ENCODE data around the gene LUZP2.
"Not testable (repeated sequence)": the region's sequence is repeated elsewhere in the genome, so short reads cannot be mapped to it uniquely, and the experiment has no call there.

LUZP2 gene

DNA sequence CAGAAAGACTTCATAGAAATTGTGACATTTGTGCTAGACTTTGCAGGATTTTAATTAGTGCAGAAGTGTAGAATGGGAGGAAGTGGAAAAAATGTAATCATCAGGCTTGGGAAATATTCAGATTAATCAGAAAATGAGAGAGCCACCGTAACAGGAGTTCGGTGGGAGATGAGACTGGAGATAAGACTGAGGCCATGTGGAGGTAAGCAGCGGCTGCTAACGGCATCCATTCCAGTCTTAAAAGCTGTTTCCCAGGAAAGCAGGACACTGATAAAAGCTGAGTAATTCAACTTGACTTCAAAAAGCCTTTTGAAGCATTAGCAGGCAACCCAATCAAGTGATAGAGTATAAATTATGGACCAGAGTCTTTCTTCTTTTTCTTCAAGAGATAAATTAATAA, 369.9 kb downstream of the LUZP2 start:
- H3K4me1 ChIP-seq (ENCODE audit: control insufficient read depth, insufficient read depth, low read length): no peaks in the 10 kb centered on the region
- H3K27me3 ChIP-seq (ENCODE audit: control insufficient read depth, insufficient read depth, low read length): no peaks in the 10 kb centered on the region
- H3K9me3 ChIP-seq (ENCODE audit: control insufficient read depth, insufficient read depth, low read length): peaks cover 9% of the 10 kb centered on the region
- no peak overlapping the region for H3K27ac ChIP-seq (ENCODE audit: low read depth, low read length)
- H3K4me3 ChIP-seq (ENCODE audit: low read depth, low read length): no peak overlapping the region
- no peaks in the 10 kb centered on the region for H3K36me3 ChIP-seq (ENCODE audit: control insufficient read depth, insufficient read depth, low read length)
- H3K9ac ChIP-seq (ENCODE audit: low read depth, low read length): no peak overlapping the region

DNA sequence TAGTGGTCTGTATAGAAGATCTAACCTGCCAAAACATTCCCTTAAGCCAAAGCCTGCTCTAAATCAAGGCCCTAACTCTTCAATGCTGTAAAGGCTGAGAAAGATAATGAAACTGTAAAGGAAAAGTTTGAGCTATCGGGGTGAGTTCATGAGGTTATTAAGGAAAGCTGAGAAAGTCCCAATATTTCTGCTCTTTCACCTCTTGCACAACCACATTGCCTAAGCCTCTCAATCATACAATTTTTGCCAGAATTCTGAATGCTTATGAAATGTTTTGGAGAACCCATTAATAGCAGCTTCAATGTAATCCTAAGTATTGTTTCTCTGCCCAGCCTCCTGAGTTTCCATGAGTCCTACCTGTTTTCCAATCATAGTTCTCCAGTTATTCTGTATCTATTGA, 373.2 kb downstream of the LUZP2 start:
- H3K9me3 ChIP-seq (ENCODE audit: control insufficient read depth, insufficient read depth, low read length): no peaks in the 10 kb centered on the region
- H3K4me3 ChIP-seq (ENCODE audit: low read depth, low read length): no peak overlapping the region
- H3K4me1 ChIP-seq (ENCODE audit: control insufficient read depth, insufficient read depth, low read length): no peaks in the 10 kb centered on the region
- H3K36me3 ChIP-seq (ENCODE audit: control insufficient read depth, insufficient read depth, low read length): no peaks in the 10 kb centered on the region
- no peaks in the 10 kb centered on the region for H3K27me3 ChIP-seq (ENCODE audit: control insufficient read depth, insufficient read depth, low read length)
- no peak overlapping the region for H3K27ac ChIP-seq (ENCODE audit: low read depth, low read length)
- no peak overlapping the region for H3K9ac ChIP-seq (ENCODE audit: low read depth, low read length)

DNA sequence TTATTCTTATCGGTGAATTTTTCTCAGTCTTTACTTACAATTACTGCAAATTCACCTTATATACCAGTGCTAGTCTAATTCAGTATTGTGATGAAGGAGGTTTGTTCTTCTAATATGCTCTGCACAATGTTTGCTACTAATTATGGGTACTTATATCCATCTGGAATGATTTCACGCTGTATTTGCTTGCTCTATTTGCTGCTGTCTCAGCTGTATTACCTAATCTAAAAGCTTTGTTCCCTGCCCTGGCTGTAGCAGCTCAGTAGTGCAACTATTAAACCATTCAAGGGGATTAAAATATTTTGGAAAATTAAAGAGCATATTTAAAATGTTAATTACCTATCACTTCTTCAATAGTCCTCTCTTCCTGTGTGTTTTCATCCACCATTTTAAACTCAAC, 375.3 kb downstream of the LUZP2 start:
- Histone ChIP-seq H3K9ac (ENCODE audit: low read depth, low read length) (no peak overlapping the region), H3K36me3 (ENCODE audit: control insufficient read depth, insufficient read depth, low read length) (no peaks in the 10 kb centered on the region), H3K27me3 (ENCODE audit: control insufficient read depth, insufficient read depth, low read length) (no peaks in the 10 kb centered on the region), H3K4me1 (ENCODE audit: control insufficient read depth, insufficient read depth, low read length) (no peaks in the 10 kb centered on the region), H3K27ac (ENCODE audit: low read depth, low read length) (no peak overlapping the region), H3K9me3 (ENCODE audit: control insufficient read depth, insufficient read depth, low read length) (no peaks in the 10 kb centered on the region), H3K4me3 (ENCODE audit: low read depth, low read length) (no peak overlapping the region)

DNA sequence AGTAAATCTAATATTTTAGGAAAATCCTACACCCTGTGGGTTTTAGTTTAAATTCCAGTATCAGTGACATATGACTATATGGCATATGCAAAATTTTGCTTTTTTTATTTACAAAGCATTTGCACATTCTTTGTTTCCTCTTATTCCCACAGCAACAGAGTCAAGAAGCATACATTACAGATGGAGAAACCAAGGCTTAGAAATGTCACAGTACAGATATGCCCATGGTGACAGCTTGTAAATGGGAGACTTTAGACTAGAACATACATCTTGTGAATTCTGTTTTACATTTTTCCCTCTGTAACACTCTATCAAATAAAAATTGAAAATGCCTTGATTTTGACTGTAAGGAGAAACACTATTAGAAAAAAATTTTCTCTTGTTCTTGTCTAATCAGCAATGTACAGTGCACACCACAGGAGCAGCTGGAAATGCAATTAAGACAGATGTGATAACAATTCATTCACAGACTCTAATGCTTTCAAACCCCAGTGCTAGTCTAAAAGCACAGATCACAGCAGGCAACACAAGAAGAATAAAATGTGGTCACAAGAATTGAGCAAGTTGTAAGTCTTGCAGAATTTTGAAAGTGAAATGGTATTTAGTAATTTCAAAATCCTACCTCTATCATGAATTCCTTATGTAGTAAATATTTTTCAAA, 375.9 kb downstream of the LUZP2 start:
- no peak overlapping the region for H3K9ac ChIP-seq (ENCODE audit: low read depth, low read length)

DNA sequence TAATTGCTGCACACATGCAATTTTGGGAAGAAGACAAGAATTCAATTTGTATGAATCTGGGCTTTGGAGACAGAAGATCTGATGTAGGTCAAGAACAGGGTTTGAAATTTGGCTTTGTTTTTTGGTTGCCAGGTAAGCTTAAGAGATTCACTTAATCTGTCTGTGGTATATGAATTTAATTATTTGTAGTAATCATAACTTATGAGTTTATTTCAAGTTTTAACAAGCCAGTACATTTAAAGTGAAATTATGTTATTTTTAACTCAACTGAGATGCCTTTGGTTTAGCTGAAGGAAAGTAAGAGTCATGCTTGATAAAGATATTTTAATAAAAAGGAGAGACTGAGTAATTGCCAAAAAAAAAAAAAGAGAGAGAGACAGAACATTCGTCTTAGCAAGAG, 384.1 kb downstream of the LUZP2 start:
- H3K27ac ChIP-seq (ENCODE audit: low read depth, low read length): no peak overlapping the region
- H3K9ac ChIP-seq (ENCODE audit: low read depth, low read length): no peak overlapping the region
- no peaks in the 10 kb centered on the region for H3K9me3 ChIP-seq (ENCODE audit: control insufficient read depth, insufficient read depth, low read length)
- H3K4me1 ChIP-seq (ENCODE audit: control insufficient read depth, insufficient read depth, low read length): no peaks in the 10 kb centered on the region
- H3K4me3 ChIP-seq (ENCODE audit: low read depth, low read length): no peak overlapping the region
- no peaks in the 10 kb centered on the region for H3K36me3 ChIP-seq (ENCODE audit: control insufficient read depth, insufficient read depth, low read length)
- no peaks in the 10 kb centered on the region for H3K27me3 ChIP-seq (ENCODE audit: control insufficient read depth, insufficient read depth, low read length)

More for the DNA sequence above, 375.9 kb downstream of the LUZP2 start:
- no peaks in the 10 kb centered on the region for H3K9me3 ChIP-seq (ENCODE audit: control insufficient read depth, insufficient read depth, low read length)
- no peaks in the 10 kb centered on the region for H3K4me1 ChIP-seq (ENCODE audit: control insufficient read depth, insufficient read depth, low read length)
- H3K4me3 ChIP-seq (ENCODE audit: low read depth, low read length): no peak overlapping the region
- H3K27me3 ChIP-seq (ENCODE audit: control insufficient read depth, insufficient read depth, low read length): no peaks in the 10 kb centered on the region
- no peaks in the 10 kb centered on the region for H3K36me3 ChIP-seq (ENCODE audit: control insufficient read depth, insufficient read depth, low read length)
- no peak overlapping the region for H3K27ac ChIP-seq (ENCODE audit: low read depth, low read length)

DNA sequence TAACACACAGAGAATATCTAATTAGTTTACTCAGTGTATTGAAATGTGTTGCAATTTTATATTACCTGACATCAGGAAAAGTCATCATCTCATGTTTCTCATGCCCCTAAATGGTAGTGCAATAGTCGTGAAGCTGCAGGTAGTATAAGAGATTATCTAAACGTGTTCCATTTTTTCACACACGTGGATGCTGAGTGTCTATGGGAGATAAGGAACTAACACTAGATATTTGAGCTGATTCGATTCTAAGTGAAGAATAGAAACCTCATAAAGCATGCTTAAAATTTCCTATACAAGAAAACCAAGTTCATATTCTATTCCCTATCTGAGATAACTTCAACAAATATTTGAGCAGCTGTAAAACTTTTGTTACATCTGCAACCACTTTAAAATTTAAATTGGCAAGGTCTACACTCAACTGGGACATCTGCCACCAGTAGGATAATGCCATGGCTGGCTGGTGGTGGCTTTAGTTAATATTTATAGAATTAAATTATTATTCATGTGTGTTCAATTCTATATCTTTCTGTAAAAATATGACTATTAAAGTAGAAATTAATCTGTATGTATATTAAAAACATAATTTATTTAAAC, 388.8 kb downstream of the LUZP2 start:
- no peaks in the 10 kb centered on the region for H3K27me3 ChIP-seq (ENCODE audit: control insufficient read depth, insufficient read depth, low read length)
- no peaks in the 10 kb centered on the region for H3K4me1 ChIP-seq (ENCODE audit: control insufficient read depth, insufficient read depth, low read length)
- no peaks in the 10 kb centered on the region for H3K36me3 ChIP-seq (ENCODE audit: control insufficient read depth, insufficient read depth, low read length)
- no peaks in the 10 kb centered on the region for H3K9me3 ChIP-seq (ENCODE audit: control insufficient read depth, insufficient read depth, low read length)
- H3K9ac ChIP-seq (ENCODE audit: low read depth, low read length): no peak overlapping the region
- no peak overlapping the region for H3K4me3 ChIP-seq (ENCODE audit: low read depth, low read length)
- H3K27ac ChIP-seq (ENCODE audit: low read depth, low read length): no peak overlapping the region

DNA sequence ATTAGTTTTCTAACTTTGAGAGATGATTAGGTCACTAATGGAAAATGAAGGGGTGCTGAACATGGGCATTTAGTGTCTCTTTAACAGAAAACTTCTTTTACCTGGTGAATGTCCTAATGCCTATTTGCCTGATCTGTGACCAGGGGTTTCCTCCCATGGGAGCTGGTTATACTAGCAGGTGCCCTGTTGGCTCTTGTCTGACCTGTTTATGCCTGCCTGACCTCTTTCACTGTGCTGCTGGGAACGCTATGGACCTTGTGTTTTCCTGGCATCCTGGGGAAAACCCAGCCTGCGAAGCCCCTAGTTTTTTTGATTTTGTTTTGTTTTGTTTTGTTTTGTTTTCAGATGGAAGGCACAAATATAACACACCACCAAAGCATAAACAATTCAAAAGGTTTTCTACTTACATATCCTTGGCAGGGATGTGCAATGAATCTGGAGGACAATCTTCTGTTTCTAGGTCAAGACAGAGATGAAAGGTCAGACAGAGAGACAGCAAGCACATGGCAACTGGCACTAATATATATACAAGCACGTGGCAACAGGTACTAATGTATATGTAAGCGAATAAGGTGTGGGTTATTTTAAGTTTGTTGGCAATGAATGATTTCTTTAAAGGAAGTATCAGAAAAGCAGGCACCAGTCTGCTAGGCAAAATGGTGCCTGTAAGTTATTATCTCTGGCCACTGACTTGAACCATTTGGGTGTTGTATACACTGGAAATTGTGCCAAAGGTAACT, 390.2 kb downstream of the LUZP2 start:
- Histone ChIP-seq H3K27ac (ENCODE audit: low read depth, low read length) (no peak overlapping the region), H3K9me3 (ENCODE audit: control insufficient read depth, insufficient read depth, low read length) (no peaks in the 10 kb centered on the region), H3K4me1 (ENCODE audit: control insufficient read depth, insufficient read depth, low read length) (no peaks in the 10 kb centered on the region), H3K9ac (ENCODE audit: low read depth, low read length) (no peak overlapping the region), H3K27me3 (ENCODE audit: control insufficient read depth, insufficient read depth, low read length) (no peaks in the 10 kb centered on the region), H3K36me3 (ENCODE audit: control insufficient read depth, insufficient read depth, low read length) (no peaks in the 10 kb centered on the region), H3K4me3 (ENCODE audit: low read depth, low read length) (no peak overlapping the region)

DNA sequence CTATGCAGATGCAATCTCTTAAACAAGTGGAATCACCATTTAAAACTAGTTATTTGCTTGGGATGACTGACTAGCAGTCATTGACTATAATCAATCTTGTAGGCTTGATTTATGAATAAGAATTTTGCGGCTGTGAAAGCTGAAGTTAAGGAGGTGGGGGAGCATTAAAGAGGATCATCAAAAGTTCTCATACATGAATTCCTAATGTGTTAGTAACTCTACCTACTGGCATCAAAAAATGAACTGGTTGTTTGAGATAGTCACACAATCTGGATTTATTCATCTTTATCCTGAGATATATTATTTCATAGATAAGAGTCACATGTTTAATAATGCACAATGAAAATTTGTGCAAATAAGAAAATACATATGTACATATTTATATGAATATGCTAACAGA, 393.6 kb downstream of the LUZP2 start:
- no peak overlapping the region for H3K9ac ChIP-seq (ENCODE audit: low read depth, low read length)
- no peak overlapping the region for H3K4me3 ChIP-seq (ENCODE audit: low read depth, low read length)

DNA sequence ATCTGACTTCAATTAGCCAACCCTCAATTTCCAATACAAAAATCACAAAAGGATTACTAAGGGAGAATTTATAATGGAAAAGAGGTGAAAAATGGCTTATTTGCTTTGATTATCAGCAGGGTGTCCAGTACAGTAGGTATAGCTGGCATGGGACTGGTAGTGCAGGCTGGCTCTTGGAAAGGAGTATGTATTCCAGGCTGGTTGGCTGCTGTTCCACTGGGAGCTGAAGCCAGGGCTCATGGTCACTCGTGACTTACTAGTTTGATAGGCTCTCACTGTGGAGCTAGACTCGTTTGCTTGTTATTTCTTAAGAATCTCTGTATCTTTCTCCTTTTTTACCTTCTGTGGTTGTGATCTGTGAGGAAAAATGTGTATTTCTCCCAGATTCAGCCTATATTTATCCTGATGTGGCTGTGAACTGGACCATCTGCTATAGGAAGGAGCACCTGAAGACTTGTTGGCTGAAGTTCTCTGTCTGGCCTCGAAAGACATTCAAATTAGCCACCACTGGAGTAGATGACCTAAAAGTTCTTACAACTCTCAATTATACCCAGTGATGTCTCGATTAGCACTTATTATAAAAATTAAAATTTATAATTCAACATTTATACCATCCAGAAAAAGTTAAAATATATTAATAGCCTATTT, 395.1 kb downstream of the LUZP2 start:
- not testable (repeated sequence) for H3K4me3 ChIP-seq (ENCODE audit: low read depth, low read length); H3K9me3 ChIP-seq (ENCODE audit: control insufficient read depth, insufficient read depth, low read length); H3K36me3 ChIP-seq (ENCODE audit: control insufficient read depth, insufficient read depth, low read length); H3K4me1 ChIP-seq (ENCODE audit: control insufficient read depth, insufficient read depth, low read length); H3K27ac ChIP-seq (ENCODE audit: low read depth, low read length); H3K27me3 ChIP-seq (ENCODE audit: control insufficient read depth, insufficient read depth, low read length); H3K9ac ChIP-seq (ENCODE audit: low read depth, low read length)

More for the DNA sequence above, 393.6 kb downstream of the LUZP2 start:
- Histone ChIP-seq H3K36me3 (ENCODE audit: control insufficient read depth, insufficient read depth, low read length) (no peaks in the 10 kb centered on the region), H3K27me3 (ENCODE audit: control insufficient read depth, insufficient read depth, low read length) (no peaks in the 10 kb centered on the region), H3K4me1 (ENCODE audit: control insufficient read depth, insufficient read depth, low read length) (no peaks in the 10 kb centered on the region), H3K27ac (ENCODE audit: low read depth, low read length) (no peak overlapping the region), H3K9me3 (ENCODE audit: control insufficient read depth, insufficient read depth, low read length) (no peaks in the 10 kb centered on the region)

DNA sequence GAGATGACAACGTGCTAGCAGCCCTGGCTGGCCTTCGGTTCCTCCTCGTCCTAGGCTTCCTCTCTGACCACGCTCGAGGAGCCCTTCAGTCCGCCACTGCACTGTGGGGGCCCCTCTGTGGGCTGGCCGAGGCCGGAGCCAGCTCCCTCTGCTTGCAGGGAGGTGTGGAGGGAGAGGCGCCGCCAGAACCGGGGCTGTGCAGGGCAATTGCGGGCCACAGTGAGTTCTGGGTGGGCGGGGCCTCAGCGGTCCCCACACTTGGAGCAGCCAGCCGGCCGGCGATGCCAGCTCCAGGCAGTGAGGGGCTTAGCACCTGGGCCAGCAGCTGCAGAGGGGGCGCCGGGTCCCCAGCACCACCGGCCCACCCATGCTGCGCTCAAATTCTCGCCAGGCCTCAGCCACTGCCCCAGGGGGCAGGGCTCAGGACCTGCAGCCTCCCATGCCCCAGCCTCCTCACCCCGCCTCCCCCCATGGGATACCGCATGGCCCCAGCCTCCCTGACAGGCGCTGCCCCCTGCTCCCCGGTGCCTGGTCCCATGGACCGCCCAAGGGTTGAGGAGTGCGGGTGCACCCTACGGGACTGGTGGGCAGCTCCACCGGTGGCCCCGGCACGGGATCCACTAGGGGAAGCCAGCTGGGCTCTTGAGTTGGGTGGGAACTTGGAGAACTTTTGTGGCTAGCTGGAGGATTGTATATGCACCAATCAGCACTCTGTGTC, 399.4 kb downstream of the LUZP2 start:
- Histone ChIP-seq H3K27me3 (ENCODE audit: control insufficient read depth, insufficient read depth, low read length) (no peaks in the 10 kb centered on the region), H3K4me3 (ENCODE audit: low read depth, low read length) (no peak overlapping the region), H3K36me3 (ENCODE audit: control insufficient read depth, insufficient read depth, low read length) (no peaks in the 10 kb centered on the region), H3K9me3 (ENCODE audit: control insufficient read depth, insufficient read depth, low read length) (no peaks in the 10 kb centered on the region), H3K27ac (ENCODE audit: low read depth, low read length) (no peak overlapping the region), H3K9ac (ENCODE audit: low read depth, low read length) (no peak overlapping the region), H3K4me1 (ENCODE audit: control insufficient read depth, insufficient read depth, low read length) (peaks cover 5% of the 10 kb centered on the region; the same call in 1 of the 2 replicates)
